ENCODE measurements around the gene CPA4.
A peak's percentile ranks its signal among the peaks of the same experiment; 100 is the strongest.

Gene CPA4

GRCh38 chr7:130276796-130277762, 15.9 kb upstream of the CPA4 start:
- no peak overlapping the region for H3K4me3 ChIP-seq (ENCODE audit: low read depth, low read length)
- peak; percentile 43 for DNase-seq (ENCODE audit: low read depth)
- TF ChIP-seq, protein P1, sequence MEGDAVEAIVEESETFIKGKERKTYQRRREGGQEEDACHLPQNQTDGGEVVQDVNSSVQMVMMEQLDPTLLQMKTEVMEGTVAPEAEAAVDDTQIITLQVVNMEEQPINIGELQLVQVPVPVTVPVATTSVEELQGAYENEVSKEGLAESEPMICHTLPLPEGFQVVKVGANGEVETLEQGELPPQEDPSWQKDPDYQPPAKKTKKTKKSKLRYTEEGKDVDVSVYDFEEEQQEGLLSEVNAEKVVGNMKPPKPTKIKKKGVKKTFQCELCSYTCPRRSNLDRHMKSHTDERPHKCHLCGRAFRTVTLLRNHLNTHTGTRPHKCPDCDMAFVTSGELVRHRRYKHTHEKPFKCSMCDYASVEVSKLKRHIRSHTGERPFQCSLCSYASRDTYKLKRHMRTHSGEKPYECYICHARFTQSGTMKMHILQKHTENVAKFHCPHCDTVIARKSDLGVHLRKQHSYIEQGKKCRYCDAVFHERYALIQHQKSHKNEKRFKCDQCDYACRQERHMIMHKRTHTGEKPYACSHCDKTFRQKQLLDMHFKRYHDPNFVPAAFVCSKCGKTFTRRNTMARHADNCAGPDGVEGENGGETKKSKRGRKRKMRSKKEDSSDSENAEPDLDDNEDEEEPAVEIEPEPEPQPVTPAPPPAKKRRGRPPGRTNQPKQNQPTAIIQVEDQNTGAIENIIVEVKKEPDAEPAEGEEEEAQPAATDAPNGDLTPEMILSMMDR (IDR thresholded peaks at IDR 0.05; ENCODE audit: insufficient read depth, low read depth, low read length, missing control alignments), result no peak

- TF ChIP-seq, protein P1 (IDR thresholded peaks at IDR 0.05; ENCODE audit: insufficient read depth, low read depth, low read length, missing control alignments), result no peak
- no peak overlapping the region for H3K4me3 ChIP-seq (ENCODE audit: low read depth, low read length)
- DNase-seq (ENCODE audit: low read depth), result no peak
Measured at GRCh38 chr7:130277763-130278643, 15.0 kb upstream of the CPA4 start.

GRCh38 chr7:130278860-130279259, 14.1 kb upstream of the CPA4 start:
- H3K4me3 ChIP-seq (ENCODE audit: low read depth, low read length), result no peak overlapping the region
- TF ChIP-seq, protein P1 (IDR thresholded peaks at IDR 0.05; ENCODE audit: insufficient read depth, low read depth, low read length, missing control alignments), result no peak
- no peak for DNase-seq (ENCODE audit: low read depth)

DNA sequence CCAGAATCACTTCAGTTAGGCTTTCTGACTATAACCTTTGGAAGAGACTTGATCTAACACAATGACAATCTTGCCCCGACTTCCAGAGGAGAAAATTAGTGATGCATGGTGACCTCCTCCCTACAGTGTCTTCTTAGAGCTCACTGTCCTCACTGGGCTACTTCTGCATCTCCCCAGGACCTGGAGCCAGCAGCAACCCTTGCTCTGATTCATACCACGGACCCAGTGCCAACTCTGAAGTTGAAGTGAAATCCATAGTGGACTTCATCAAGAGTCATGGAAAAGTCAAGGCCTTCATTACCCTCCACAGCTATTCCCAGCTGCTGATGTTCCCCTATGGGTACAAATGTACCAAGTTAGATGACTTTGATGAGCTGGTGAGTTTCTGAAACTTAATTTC, 13.7 kb upstream of the CPA4 start:
- no peak overlapping the region for H3K4me3 ChIP-seq (ENCODE audit: low read depth, low read length)
- no peak for DNase-seq (ENCODE audit: low read depth)
- TF ChIP-seq, protein P1 (IDR thresholded peaks at IDR 0.05; ENCODE audit: insufficient read depth, low read depth, low read length, missing control alignments), result no peak

DNA sequence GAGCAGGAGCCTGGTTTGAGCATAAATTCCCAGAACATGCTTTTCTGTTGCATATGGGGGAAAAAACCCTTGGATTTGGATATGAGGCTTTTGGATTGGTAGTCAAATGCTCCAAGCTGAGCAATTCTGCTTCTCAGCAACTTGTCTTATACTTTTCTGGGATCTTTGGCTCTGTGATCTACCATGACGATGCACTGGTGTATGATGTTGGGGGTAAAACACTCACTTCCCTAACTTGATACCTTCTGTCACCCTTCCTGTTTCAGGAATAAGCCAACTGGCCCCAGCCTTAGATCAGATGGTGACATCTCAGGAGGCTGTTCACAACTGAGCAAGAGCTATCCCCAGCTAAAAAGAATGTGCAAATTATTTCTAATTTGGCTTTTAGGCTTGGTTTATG, 13.1 kb upstream of the CPA4 start:
- TF ChIP-seq, protein P1 (IDR thresholded peaks at IDR 0.05; ENCODE audit: insufficient read depth, low read depth, low read length, missing control alignments), result no peak
- H3K4me3 ChIP-seq (ENCODE audit: low read depth, low read length), result no peak overlapping the region
- DNase-seq (ENCODE audit: low read depth), result no peak

- TF ChIP-seq, protein P1 (IDR thresholded peaks at IDR 0.05; ENCODE audit: insufficient read depth, low read depth, low read length, missing control alignments), result no peak
- no peak overlapping the region for H3K4me3 ChIP-seq (ENCODE audit: low read depth, low read length)
- DNase-seq (ENCODE audit: low read depth), result no peak
Measured at GRCh38 chr7:130281260-130281659, 11.7 kb upstream of the CPA4 start.

Data from GM12865 (cell line).